ENCODE measurements around the gene PRKCH. TPM values are rescaled to one million over a fixed set of nuclear protein-coding genes. Genes with fewer than 3 reads are reported as not detected.
A peak's percentile ranks its signal among the peaks of the same experiment; 100 is the strongest.

Gene PRKCH
- total RNA-seq, 2 donors from 2014 or later: 18.2 to 82.4 TPM

GRCh38 chr14:61341275-61342206 is 20.2 kb downstream of the PRKCH start:
- no peak for ATAC-seq
- H3K36me3 ChIP-seq (replicated peaks in 1 of 2; ENCODE audit: insufficient read depth in 1 of 2, low read depth in 2 of 2): no peaks in the 10 kb centered on the region
- H3K27me3 ChIP-seq: no peaks in the 10 kb centered on the region
- H3K4me1 ChIP-seq: no peaks in the 10 kb centered on the region
- TF ChIP-seq POLR2A (IDR thresholded peaks at IDR 0.05) (no peak), CTCF (IDR thresholded peaks at IDR 0.05) (no peak)
- 75 to 83% methylated on average over 5 of the region's 5 CpGs for WGBS, 2 donors
- DNase-seq: no peak
- no peak overlapping the region for H3K27ac ChIP-seq
- H3K9me3 ChIP-seq: no peaks in the 10 kb centered on the region
- intact Hi-C loops (cut with DNase I): no loop called here
- H3K4me3 ChIP-seq: no peak overlapping the region

- DNase-seq: peak in 1 of 4 donors; percentile 32
- no peak overlapping the region for H3K27ac ChIP-seq
- 83 to 94% methylated on average over 4 to 5 of the region's 5 CpGs for WGBS, 2 donors
These were observed 21.1 kb downstream of the PRKCH start for GRCh38 chr14:61342486-61342885.

GRCh38 chr14:61342932-61343331 is 21.6 kb downstream of the PRKCH start:
- no peaks in the 10 kb centered on the region for H3K27me3 ChIP-seq
- no peak for ATAC-seq
- WGBS, 2 donors: 75 to 86% methylated on average over 5 of the region's 5 CpGs
- no peak overlapping the region for H3K4me3 ChIP-seq
- H3K4me1 ChIP-seq: no peaks in the 10 kb centered on the region
- TF ChIP-seq POLR2A (IDR thresholded peaks at IDR 0.05): no peak
- no peak for TF ChIP-seq CTCF (IDR thresholded peaks at IDR 0.05)
- no peak overlapping the region for H3K27ac ChIP-seq
- H3K36me3 ChIP-seq (replicated peaks in 1 of 2; ENCODE audit: insufficient read depth in 1 of 2, low read depth in 2 of 2): no peaks in the 10 kb centered on the region
- intact Hi-C loops (cut with DNase I): no loop called here
- H3K9me3 ChIP-seq: no peaks in the 10 kb centered on the region
- no peak for DNase-seq

More at GRCh38 chr14:61342486-61342885, 21.1 kb downstream of the PRKCH start:
- no peaks in the 10 kb centered on the region for H3K36me3 ChIP-seq (replicated peaks in 1 of 2; ENCODE audit: insufficient read depth in 1 of 2, low read depth in 2 of 2)
- no peaks in the 10 kb centered on the region for H3K27me3 ChIP-seq
- TF ChIP-seq CTCF (IDR thresholded peaks at IDR 0.05): no peak
- TF ChIP-seq POLR2A (IDR thresholded peaks at IDR 0.05): no peak
- H3K4me3 ChIP-seq: no peak overlapping the region
- intact Hi-C loops (cut with DNase I): no loop called here
- no peaks in the 10 kb centered on the region for H3K9me3 ChIP-seq
- no peak for ATAC-seq
- no peaks in the 10 kb centered on the region for H3K4me1 ChIP-seq

GRCh38 chr14:61343471-61343870 is 22.1 kb downstream of the PRKCH start:
- H3K27ac ChIP-seq: peak overlapping the region in 2 of 4 donors; percentile 46 to 69
- ATAC-seq: no peak
- 72 to 76% methylated on average over 1 of the region's 1 CpG for WGBS, 2 donors

More at GRCh38 chr14:61343471-61343870, 22.1 kb downstream of the PRKCH start:
- Histone ChIP-seq H3K4me1 (no peaks in the 10 kb centered on the region), H3K36me3 (replicated peaks in 1 of 2; ENCODE audit: insufficient read depth in 1 of 2, low read depth in 2 of 2) (no peaks in the 10 kb centered on the region), H3K27me3 (no peaks in the 10 kb centered on the region), H3K4me3 (no peak overlapping the region), H3K9me3 (no peaks in the 10 kb centered on the region)
- DNase-seq: no peak
- no peak for TF ChIP-seq POLR2A (IDR thresholded peaks at IDR 0.05)
- TF ChIP-seq CTCF (IDR thresholded peaks at IDR 0.05): no peak
- intact Hi-C loops (cut with DNase I): no loop called here

Measured in body of pancreas (tissue), 4 donors.